ENCODE data around the gene SHMT2. TPM values are rescaled to one million over a fixed set of nuclear protein-coding genes. Genes with fewer than 3 reads are reported as not detected.

The SHMT2 gene
- total and polyA plus RNA-seq, 9 of the 15 experiments (the other 6 are each of a cell fraction or from before 2014, with no cell fraction given) = 46.1 to 319 (median 115) TPM

GRCh38 chr12:57237932-57238853 lies 8.7 kb downstream of the SHMT2 start (continued):
- 0 out of 2 replicates have a peak, but pooled peaks have one; percentile 16 for TF ChIP-seq ZFX (CRISPR knock-in tag; IDR thresholded peaks at IDR 0.05)
- TF ChIP-seq THAP7 (CRISPR knock-in tag; IDR thresholded peaks at IDR 0.05) = no peak
- peak; percentile 92 for TF ChIP-seq ZNF740 (CRISPR knock-in tag; IDR thresholded peaks at IDR 0.05)
- TF ChIP-seq ZNF740 (tag; IDR thresholded peaks at IDR 0.05) = peak in 1 of 2 experiments; percentile 72; a peak in 2 of 4 replicates
- TF ChIP-seq RCOR1 (IDR thresholded peaks at IDR 0.05; ENCODE audit: borderline replicate concordance in 1 of 2, low read depth in 2 of 2, low read length in 2 of 2) = 0 out of 4 replicates have a peak, but pooled peaks of 1 of the 2 experiments have one; percentile 14
- no peak for TF ChIP-seq ZFP1 (CRISPR knock-in tag; IDR thresholded peaks at IDR 0.05)
- TF ChIP-seq ZNF277 (CRISPR knock-in tag; IDR thresholded peaks at IDR 0.05; ENCODE audit: borderline replicate concordance) = no peak
- TF ChIP-seq VEZF1 (CRISPR knock-in tag; IDR thresholded peaks at IDR 0.05) = peak; percentile 69
- no peak for TF ChIP-seq PHB (CRISPR knock-in tag; IDR thresholded peaks at IDR 0.05)
- TF ChIP-seq ZBTB40 (IDR thresholded peaks at IDR 0.05) = peak; percentile 44; the same call in 1 of the 2 replicates
- no peak for TF ChIP-seq ZBTB40 (CRISPR knock-in tag; IDR thresholded peaks at IDR 0.05)
- TF ChIP-seq ZBTB7A (IDR thresholded peaks at IDR 0.05; ENCODE audit: borderline replicate concordance, control insufficient read depth, low read depth, low read length) = peak; percentile 45; the same call in 1 of the 2 replicates

Measured in K562 (cell line).